Endothelial cell of umbilical vein (primary cell): ENCODE results near the gene PREP. TPM values are rescaled to one million over a fixed set of nuclear protein-coding genes. Genes with fewer than 3 reads are reported as not detected.

Experiments used
- BruUV-seq: library from RNA; stranded (reverse); fragments of 400-500 nt; replicated peaks from 2 replicates; lab custom pipeline; 2021; lab: Mats Ljungman, UMichigan
- CTCF ChIA-PET: fragments of 300-600, 350-600 bp; sonication (Branson Sonifier 250); formaldehyde crosslinking; loops from one replicate; lab custom pipeline; 2021; ENCODE audit warnings: antibody characterized with exemption, inconsistent platforms; lab: Charles Lee
- POLR2A ChIA-PET: fragments of 300-600, 350-600 bp; sonication (Branson Sonifier 250); formaldehyde crosslinking; loops from one replicate; lab custom pipeline; 2021; ENCODE audit warnings: antibody characterized with exemption, inconsistent platforms; lab: Charles Lee
- DNase-seq: peaks from one replicate; pipeline ENCODE4 v3.0.0-alpha.2; 2011; ENCODE audit warnings: low read depth, low spot score
- FAIRE-seq: peaks from 2 replicates; lab custom pipeline; 2011; peaks lifted over from hg19 to GRCh38; lab: Jason Lieb, UNC
- H2AFZ ChIP-seq: 2 replicates; pipeline ENCODE4 v1.6.0; 2012; ENCODE audit warnings: low read depth, low read length, control low read depth, inconsistent platforms
- H3K27ac ChIP-seq: 2 replicates; pipeline ENCODE4 v1.5.1; 2011; ENCODE audit warnings: low read depth, mild to moderate bottlenecking, control low read depth, low read length, moderate library complexity; ENCODE audit not compliant: insufficient read depth
- H3K27me3 ChIP-seq, 2 experiments: 2 replicates each; pipeline versions ENCODE4 v1.6.0 to v1.6.1; 2011; ENCODE audit warnings: low read length in 2 of 2, mixed read lengths in 1 of 2; ENCODE audit not compliant: control insufficient read depth in 2 of 2, insufficient read depth in 2 of 2
- H3K36me3 ChIP-seq, 2 experiments: 2 replicates in 1 of 2; 3 replicates in 1 of 2; pipeline ENCODE4 v1.5.1; 2011; ENCODE audit warnings: low read length in 2 of 2, mild to moderate bottlenecking in 1 of 2, moderate library complexity in 1 of 2; ENCODE audit not compliant: control insufficient read depth in 2 of 2, insufficient read depth in 2 of 2; ENCODE audit errors: extremely low read depth in 1 of 2
- H3K4me1 ChIP-seq: 3 replicates; pipeline ENCODE4 v1.5.1; 2011; ENCODE audit warnings: mild to moderate bottlenecking, low read length; ENCODE audit not compliant: control insufficient read depth, insufficient read depth; ENCODE audit errors: extremely low read depth
- H3K4me2 ChIP-seq: 2 replicates; pipeline ENCODE4 v1.6.1; 2011; ENCODE audit warnings: low read length, control low read depth, mixed read lengths; ENCODE audit not compliant: insufficient read depth
- H3K4me3 ChIP-seq, 3 experiments: fragments of 200-600 bp in 1 of 3; sonication (generic), shearing (Covaris generic) in 1 of 3; replicated peaks in 1 of 3; 2 replicates each; pipeline ENCODE4 v1.5.1; 2011 to 2016; ENCODE audit warnings: control low read depth in 3 of 3, low read length in 3 of 3, mild to moderate bottlenecking in 2 of 3, inconsistent platforms in 1 of 3, low read depth in 1 of 3, moderate library complexity in 1 of 3; ENCODE audit not compliant: insufficient read depth in 1 of 3
- H3K79me2 ChIP-seq: 2 replicates; pipeline ENCODE4 v1.6.0; 2012; ENCODE audit warnings: low read length, inconsistent platforms; ENCODE audit not compliant: control insufficient read depth, insufficient read depth
- H3K9ac ChIP-seq: replicated peaks from 2 replicates; pipeline ENCODE3; 2011; ENCODE audit warnings: low read length, control low read depth; ENCODE audit not compliant: insufficient read depth; ENCODE audit errors: extremely low read depth
- H3K9me1 ChIP-seq: replicated peaks from 3 replicates; pipeline ENCODE4 v1.6.0; 2011; ENCODE audit warnings: mild to moderate bottlenecking, low read length; ENCODE audit not compliant: control insufficient read depth, insufficient read depth; ENCODE audit errors: extremely low read depth
- H3K9me3 ChIP-seq: replicated peaks from 2 replicates; pipeline ENCODE4 v1.5.1; 2012; ENCODE audit warnings: low read length, inconsistent platforms; ENCODE audit not compliant: control insufficient read depth, insufficient read depth
- H4K20me1 ChIP-seq: replicated peaks from 2 replicates; pipeline ENCODE3; 2011; ENCODE audit warnings: mild to moderate bottlenecking, low read length; ENCODE audit not compliant: control insufficient read depth, insufficient read depth; ENCODE audit errors: extremely low read depth
- EZH2 ChIP-seq: IDR thresholded peaks from 2 replicates; pipeline ENCODE4 v1.6.1; 2012; ENCODE audit warnings: borderline replicate concordance, low read depth, mild to moderate bottlenecking, moderate library complexity, low read length, inconsistent platforms; ENCODE audit not compliant: severe bottlenecking
- FOS ChIP-seq: IDR thresholded peaks from 2 replicates; pipeline ENCODE4 v1.6.1; 2011; ENCODE audit warnings: mild to moderate bottlenecking, low read length, moderate library complexity, borderline replicate concordance; ENCODE audit not compliant: insufficient read depth
- GATA2 ChIP-seq: IDR thresholded peaks from 2 replicates; pipeline ENCODE4 v1.7.0; 2011; ENCODE audit warnings: low read depth, mild to moderate bottlenecking, moderate library complexity, mixed read lengths, low read length; ENCODE audit not compliant: insufficient read length, insufficient read depth
- JUN ChIP-seq: IDR thresholded peaks from 2 replicates; pipeline ENCODE4 v1.6.1; 2011; ENCODE audit warnings: borderline replicate concordance, low read depth; ENCODE audit not compliant: insufficient read length, insufficient read depth
- MYC ChIP-seq: IDR thresholded peaks from one replicate; pipeline ENCODE4 v1.6.1; 2011; ENCODE audit warnings: mild to moderate bottlenecking, low read depth, low read length
- POLR2A ChIP-seq: IDR thresholded peaks from 2 replicates; pipeline ENCODE4 v1.6.1; 2012; ENCODE audit warnings: low read depth, mild to moderate bottlenecking, control low read depth, low read length
- POLR2AphosphoS5 ChIP-seq: IDR thresholded peaks from 2 replicates; pipeline ENCODE4 v1.6.1; 2012; ENCODE audit warnings: low read depth, mild to moderate bottlenecking, control low read depth, low read length, moderate library complexity; ENCODE audit not compliant: insufficient read depth
- dilution Hi-C: fragments of 300-500 bp; cut with MboI; formaldehyde crosslinking; loops from one replicate; pipeline ENCODE4 v1.15.0; 2019; ENCODE audit warnings: low sequenced_read_pairs; ENCODE audit not compliant: extremely low pct_ligation_motif_present
- intact Hi-C: fragments of 100-400 bp; cut with micrococcal nuclease; formaldehyde crosslinking; loops from one replicate; pipeline ENCODE4 v1.10.0; 2022
- polyA plus RNA-seq, 4 experiments: library from polyadenylated mRNA; depleted of rRNA in 3 of 4; stranded (reverse) in 3 of 4; unstranded in 1 of 4; fragments of >200 nt; gene quantifications; 2 replicates each; pipeline versions ENCODE4 v1.2.1 to v1.2.3, GENCODE V29; 2011 to 2012; ENCODE audit warnings: missing spikeins in 1 of 4
- total RNA-seq: library from RNA; stranded (reverse); gene quantifications from 2 replicates; pipeline ENCODE4 v1.2.3, GENCODE V29; 2021
- TF ChIP-seq, protein P1 (sequence below), 2 donors: IDR thresholded peaks; 1 replicate in 1 of 2; 2 replicates in 1 of 2; pipeline ENCODE4 v1.5.1; 2011; ENCODE audit warnings: low read length in 2 of 2, mild to moderate bottlenecking in 2 of 2, moderate library complexity in 2 of 2, control low read depth in 1 of 2, inconsistent platforms in 1 of 2, low read depth in 1 of 2; ENCODE audit not compliant: insufficient read depth in 1 of 2; ENCODE audit errors: extremely low read depth in 1 of 2
- TF ChIP-seq, protein P2 (sequence below): IDR thresholded peaks from 2 replicates; pipeline ENCODE4 v1.6.1; 2011; ENCODE audit not compliant: insufficient read depth, insufficient read length

PREP gene
- total and polyA plus RNA-seq, 2 donors (not counting 3 experiments of a cell fraction or from before 2014, with no cell fraction given), result 17.2 to 37.7 TPM

DNA sequence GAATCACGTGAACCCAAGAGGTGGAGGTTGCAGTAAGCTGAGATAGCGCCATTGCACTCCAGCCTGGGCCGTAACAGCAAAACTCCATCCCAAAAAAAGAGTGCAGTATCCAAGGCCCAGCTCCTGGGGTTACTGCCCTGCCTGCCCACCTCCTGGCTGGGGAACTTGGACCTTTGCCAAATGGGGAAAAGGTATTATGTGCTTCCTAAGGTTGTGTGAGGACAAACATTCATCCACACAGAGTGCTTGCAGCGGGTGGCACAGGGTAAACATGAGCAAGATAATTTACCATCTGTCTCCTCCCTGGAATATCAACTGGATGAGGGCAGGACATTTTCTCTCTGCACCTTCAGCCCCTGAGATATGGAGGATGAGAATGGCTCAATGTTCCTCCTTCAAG lies 128.2 kb downstream of the PREP start:
- no TSS peak for BruUV-seq
- Histone ChIP-seq H3K4me2 (no peak overlapping the region), H3K9me1 (no peaks in the 10 kb centered on the region), H4K20me1 (no peaks in the 10 kb centered on the region), H3K79me2 (no peaks in the 10 kb centered on the region), H3K27me3 (no peaks in the 10 kb centered on the region), H3K4me3 (no peak overlapping the region), H3K27ac (no peak overlapping the region), H3K4me1 (no peaks in the 10 kb centered on the region), H3K9me3 (no peaks in the 10 kb centered on the region), H3K9ac (no peak overlapping the region), H2AFZ (no peak overlapping the region), H3K36me3 (peaks cover 4 to 9% of the 10 kb centered on the region in 2 experiments)
- FAIRE-seq, result no peak
- TF ChIP-seq EZH2 (no peak), POLR2A (no peak), JUN (no peak), GATA2 (no peak), MYC (no peak), FOS (no peak), POLR2AphosphoS5 (no peak)
- TF ChIP-seq, protein P1, sequence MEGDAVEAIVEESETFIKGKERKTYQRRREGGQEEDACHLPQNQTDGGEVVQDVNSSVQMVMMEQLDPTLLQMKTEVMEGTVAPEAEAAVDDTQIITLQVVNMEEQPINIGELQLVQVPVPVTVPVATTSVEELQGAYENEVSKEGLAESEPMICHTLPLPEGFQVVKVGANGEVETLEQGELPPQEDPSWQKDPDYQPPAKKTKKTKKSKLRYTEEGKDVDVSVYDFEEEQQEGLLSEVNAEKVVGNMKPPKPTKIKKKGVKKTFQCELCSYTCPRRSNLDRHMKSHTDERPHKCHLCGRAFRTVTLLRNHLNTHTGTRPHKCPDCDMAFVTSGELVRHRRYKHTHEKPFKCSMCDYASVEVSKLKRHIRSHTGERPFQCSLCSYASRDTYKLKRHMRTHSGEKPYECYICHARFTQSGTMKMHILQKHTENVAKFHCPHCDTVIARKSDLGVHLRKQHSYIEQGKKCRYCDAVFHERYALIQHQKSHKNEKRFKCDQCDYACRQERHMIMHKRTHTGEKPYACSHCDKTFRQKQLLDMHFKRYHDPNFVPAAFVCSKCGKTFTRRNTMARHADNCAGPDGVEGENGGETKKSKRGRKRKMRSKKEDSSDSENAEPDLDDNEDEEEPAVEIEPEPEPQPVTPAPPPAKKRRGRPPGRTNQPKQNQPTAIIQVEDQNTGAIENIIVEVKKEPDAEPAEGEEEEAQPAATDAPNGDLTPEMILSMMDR (IDR thresholded peaks at IDR 0.05; ENCODE audit: extremely low read depth in 1 of 2, insufficient read depth in 1 of 2, low read depth in 1 of 2, low read length in 2 of 2), result no peak
- TF ChIP-seq, protein P2, sequence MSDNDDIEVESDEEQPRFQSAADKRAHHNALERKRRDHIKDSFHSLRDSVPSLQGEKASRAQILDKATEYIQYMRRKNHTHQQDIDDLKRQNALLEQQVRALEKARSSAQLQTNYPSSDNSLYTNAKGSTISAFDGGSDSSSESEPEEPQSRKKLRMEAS, result no peak
- ChIA-PET CTCF (no interaction called here), POLR2A (no interaction called here)
- dilution Hi-C loops (loop anchor here (25.0 kb wide), 1 partner anchor 162 kb away; no protein-coding TSS in a partner anchor), intact Hi-C loops (loop anchor here (5.0 kb wide), 2 partner anchors 92 to 128 kb away; partner anchors contain the start of genes POPDC3 and PREP)
- DNase-seq, result no peak
